GM12878 (cell line): ENCODE measurements around the gene CLASRP.

Experiments used
- ATF3 ChIP-seq: IDR thresholded peaks from 2 replicates; pipeline ENCODE4 v1.6.1; 2011; ENCODE audit warnings: low read depth, mild to moderate bottlenecking, low read length, moderate library complexity, borderline replicate concordance; ENCODE audit errors: extremely low read depth
- CTCF ChIP-seq, 3 experiments: IDR thresholded peaks in 2 of 3; conservative IDR thresholded peaks in 1 of 3; 2 replicates each; pipeline ENCODE4 v1.5.1; 2011; ENCODE audit warnings: low read depth in 3 of 3, low read length in 3 of 3, mild to moderate bottlenecking in 3 of 3, control low read depth in 2 of 3, moderate library complexity in 2 of 3, inconsistent platforms in 1 of 3, mixed read lengths in 1 of 3; ENCODE audit not compliant: control insufficient read depth in 2 of 3, insufficient read depth in 1 of 3; ENCODE audit errors: extremely low read depth in 1 of 3
- E2F4 ChIP-seq: IDR thresholded peaks from 2 replicates; pipeline ENCODE4 v1.6.1; 2012; ENCODE audit warnings: low read depth, low read length, improper control_type of control experiment
- EZH2 ChIP-seq: IDR thresholded peaks from 2 replicates; pipeline ENCODE4 v1.6.1; 2012; ENCODE audit warnings: low read depth, mild to moderate bottlenecking, control low read depth, inconsistent platforms, low read length, borderline replicate concordance; ENCODE audit not compliant: control insufficient read depth
- GABPA ChIP-seq: IDR thresholded peaks from 2 replicates; pipeline ENCODE4 v1.6.1; 2014; ENCODE audit warnings: antibody characterized with exemption, low read depth, mild to moderate bottlenecking, inconsistent platforms
- LARP7 ChIP-seq: fragments of 450-650 bp; IDR thresholded peaks from 2 replicates; pipeline ENCODE4 v1.6.1; 2017; ENCODE audit warnings: mild to moderate bottlenecking
- MEF2A ChIP-seq: IDR thresholded peaks from 2 replicates; pipeline ENCODE4 v1.6.1; 2011; ENCODE audit warnings: low read depth, mild to moderate bottlenecking, low read length, moderate library complexity; ENCODE audit not compliant: insufficient read depth
- MTA2 ChIP-seq: fragments of 450-650 bp; IDR thresholded peaks from 2 replicates; pipeline ENCODE4 v1.6.1; 2016; ENCODE audit warnings: low read depth, mild to moderate bottlenecking, moderate library complexity
- NFIC ChIP-seq: IDR thresholded peaks from 2 replicates; pipeline ENCODE4 v1.6.1; 2012; ENCODE audit warnings: low read depth, mild to moderate bottlenecking, inconsistent platforms, low read length, moderate library complexity
- POLR2A ChIP-seq: IDR thresholded peaks from 2 replicates; pipeline ENCODE4 v1.6.1; 2011; ENCODE audit warnings: low read depth, mild to moderate bottlenecking, low read length
- REST ChIP-seq: IDR thresholded peaks from 2 replicates; pipeline ENCODE4 v1.6.1; 2012; ENCODE audit warnings: mild to moderate bottlenecking, low read depth, low read length
- SIN3A ChIP-seq: IDR thresholded peaks from 2 replicates; pipeline ENCODE4 v1.6.1; 2012; ENCODE audit warnings: low read depth, low read length, improper control_type of control experiment
- SMAD5 ChIP-seq: IDR thresholded peaks from 2 replicates; pipeline ENCODE4 v1.6.1; 2016; ENCODE audit warnings: antibody characterized with exemption, low read depth

GRCh38 chr19:45051929-45052579 lies 13.2 kb downstream of the CLASRP start:
- no peak for TF ChIP-seq NFIC
- TF ChIP-seq CTCF (IDR thresholded peaks at IDR 0.05 in 2 of 3, conservative IDR thresholded peaks at IDR 0.05 in 1 of 3; ENCODE audit: control insufficient read depth in 2 of 3, extremely low read depth in 1 of 3, insufficient read depth in 1 of 3, low read depth in 3 of 3, low read length in 3 of 3), result no peak
- TF ChIP-seq EZH2, result no peak
- peak; percentile 22; the same call in 1 of the 2 replicates for TF ChIP-seq POLR2A
- no peak for TF ChIP-seq GABPA
- no peak for TF ChIP-seq MTA2
- no peak for TF ChIP-seq ATF3
- no peak for TF ChIP-seq SMAD5
- TF ChIP-seq MEF2A, result no peak
- TF ChIP-seq REST, result no peak
- TF ChIP-seq SIN3A, result no peak
- TF ChIP-seq E2F4, result no peak
- no peak for TF ChIP-seq LARP7
